Hepatocyte (in vitro differentiated cells): Measurements from ENCODE around the gene MCEE.

Experiments
- CTCF ChIP-seq: fragments of 200-600 bp; sonication (generic); IDR thresholded peaks from 2 replicates; pipeline ENCODE4 v1.5.1; 2016; ENCODE audit warnings: antibody characterized with exemption, mild to moderate bottlenecking; ENCODE audit not compliant: poor library complexity
- EZH2 ChIP-seq: fragments of 200-600 bp; sonication (generic); IDR thresholded peaks from 2 replicates; pipeline ENCODE4 v1.6.1; 2016; ENCODE audit warnings: antibody characterized with exemption, mild to moderate bottlenecking, borderline replicate concordance
- EZH2phosphoT487 ChIP-seq: fragments of 200-600 bp; sonication (generic); IDR thresholded peaks from one replicate; pipeline ENCODE4 v1.6.1; 2018; ENCODE audit warnings: antibody characterized with exemption, mild to moderate bottlenecking, low read depth, moderate library complexity; ENCODE audit not compliant: unreplicated experiment, severe bottlenecking

DNA sequence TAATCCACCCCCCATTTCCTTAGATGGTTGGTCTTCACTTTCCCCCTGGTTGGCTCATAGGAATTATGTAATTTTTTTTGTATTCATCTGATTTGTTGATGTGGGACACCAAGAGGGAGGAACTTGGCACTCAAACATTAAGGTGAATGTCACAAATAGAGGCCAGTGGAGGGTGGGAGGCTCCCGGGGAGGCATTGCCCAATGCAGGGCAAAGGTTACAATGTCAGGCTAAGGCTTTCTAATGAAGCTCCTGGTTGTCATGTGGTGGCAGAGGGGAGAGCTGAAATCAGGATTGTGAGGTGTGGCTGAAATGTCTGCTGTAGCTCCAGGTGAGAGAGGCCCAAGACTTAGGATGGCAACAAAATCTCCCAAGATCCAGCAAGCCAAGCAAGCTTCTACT, 43.1 kb upstream of the MCEE start:
- no peak for TF ChIP-seq CTCF
- TF ChIP-seq EZH2phosphoT487 = no peak
- TF ChIP-seq EZH2 = no peak
